NCI-H345 treated with DMSO at 0.1 percent for 48 hours (cell line): Measurements from ENCODE around the gene CDK5RAP3.

Experiments used
- DNase-seq: peaks from one replicate; lab custom pipeline; 2025; ENCODE audit not compliant: unreplicated experiment; lab: John Stamatoyannopoulos, UW

CDK5RAP3 gene

GRCh38 chr17:48023400-48024148 lies 52.7 kb downstream of the CDK5RAP3 start:
- peak; percentile 77 for DNase-seq

GRCh38 chr17:48024149-48025039 lies 53.5 kb downstream of the CDK5RAP3 start:
- no peak for DNase-seq

- DNase-seq, result peak; percentile 90
Observed at GRCh38 chr17:48025040-48025903, 54.4 kb downstream of the CDK5RAP3 start.

GRCh38 chr17:48025904-48026501 lies 55.1 kb downstream of the CDK5RAP3 start:
- no peak for DNase-seq

GRCh38 chr17:48026502-48027321 lies 55.8 kb downstream of the CDK5RAP3 start:
- peak; percentile 60 for DNase-seq

GRCh38 chr17:48027322-48027981 lies 56.5 kb downstream of the CDK5RAP3 start:
- no peak for DNase-seq

GRCh38 chr17:48028736-48029135 lies 57.8 kb downstream of the CDK5RAP3 start:
- DNase-seq, result no peak

GRCh38 chr17:48030531-48030930 lies 59.6 kb downstream of the CDK5RAP3 start:
- DNase-seq, result no peak
